Erythroblast (primary cell): ENCODE measurements around the gene CTDNEP1.

ENCODE experiments used
- GATA1 ChIP-seq: IDR thresholded peaks from 2 replicates; pipeline ENCODE4 v1.6.1; 2011; ENCODE audit warnings: low read depth, mild to moderate bottlenecking, control low read depth, low read length, moderate library complexity
- POLR2A ChIP-seq: IDR thresholded peaks from 2 replicates; pipeline ENCODE4 v1.6.1; 2011; ENCODE audit warnings: mild to moderate bottlenecking, low read length

GRCh38 chr17:7229504-7229903, 22.0 kb downstream of the CTDNEP1 start:
- TF ChIP-seq GATA1 (no peak), POLR2A (no peak)
